Stimulated activated CD8-positive, alpha-beta memory T cell treated with anti-CD3 and anti-CD28 coated beads, Interleukin-12 subunit alpha, Interleukin-12 subunit beta, amount 100 ng/mL, for 4 hours (primary cell): ENCODE measurements around the gene NUCKS1.

Experiments used
- DNase-seq: peaks from one replicate; pipeline ENCODE4 v3.0.0-alpha.2; 2020; ENCODE audit warnings: low read depth

NUCKS1 gene

GRCh38 chr1:205699416-205699815 is 50.6 kb downstream of the NUCKS1 start:
- no peak for DNase-seq

GRCh38 chr1:205698921-205699320 is 51.1 kb downstream of the NUCKS1 start:
- no peak for DNase-seq

GRCh38 chr1:205693421-205693991 is 56.5 kb downstream of the NUCKS1 start:
- DNase-seq = no peak

GRCh38 chr1:205692423-205692822 is 57.6 kb downstream of the NUCKS1 start:
- no peak for DNase-seq

GRCh38 chr1:205690122-205690756 is 59.7 kb downstream of the NUCKS1 start:
- no peak for DNase-seq

GRCh38 chr1:205689479-205689878 is 60.5 kb downstream of the NUCKS1 start:
- no peak for DNase-seq

GRCh38 chr1:205688171-205689080 is 61.6 kb downstream of the NUCKS1 start:
- DNase-seq = no peak

GRCh38 chr1:205687242-205687641 is 62.7 kb downstream of the NUCKS1 start:
- no peak for DNase-seq

GRCh38 chr1:205681364-205681763 is 68.6 kb downstream of the NUCKS1 start:
- no peak for DNase-seq

- DNase-seq = peak; percentile 34
Observed at GRCh38 chr1:205680073-205680851, 69.7 kb downstream of the NUCKS1 start, which contains the start of gene SLC45A3. Gene SLC45A3, minus strand, starts transcription at chr1:205680509. Its CDS starts 15,853 bp downstream, at chr1:205664656.

- DNase-seq = no peak
Observed at GRCh38 chr1:205678286-205679111, 71.5 kb downstream of the NUCKS1 start.

- DNase-seq = no peak
Observed at GRCh38 chr1:205677167-205677566, 72.8 kb downstream of the NUCKS1 start.

GRCh38 chr1:205676597-205676996 is 73.4 kb downstream of the NUCKS1 start:
- no peak for DNase-seq

- DNase-seq = no peak
Observed at GRCh38 chr1:205676002-205676401, 74.0 kb downstream of the NUCKS1 start.

- DNase-seq = no peak
Observed at GRCh38 chr1:205675247-205675646, 74.7 kb downstream of the NUCKS1 start.

- no peak for DNase-seq
Observed at GRCh38 chr1:205672970-205673369, 77.0 kb downstream of the NUCKS1 start.

GRCh38 chr1:205672395-205672889 is 77.5 kb downstream of the NUCKS1 start:
- DNase-seq = no peak

GRCh38 chr1:205670611-205671430 is 79.2 kb downstream of the NUCKS1 start:
- no peak for DNase-seq

GRCh38 chr1:205670150-205670446 is 79.9 kb downstream of the NUCKS1 start:
- no peak for DNase-seq
